H1 (cell line): ENCODE measurements around the gene AP4M1.

ENCODE experiments used
- CTCF ChIP-seq, 3 experiments: IDR thresholded peaks; 1 replicate in 2 of 3; 2 replicates in 1 of 3; pipeline versions ENCODE4 v1.5.1 to v1.6.1; 2011; ENCODE audit warnings: low read length in 3 of 3, mild to moderate bottlenecking in 3 of 3, inconsistent platforms in 2 of 3, low read depth in 1 of 3, moderate library complexity in 1 of 3; ENCODE audit not compliant: insufficient read depth in 1 of 3; ENCODE audit errors: control extremely low read depth in 1 of 3
- FOSL1 ChIP-seq: IDR thresholded peaks from 2 replicates; pipeline ENCODE4 v1.6.1; 2011; ENCODE audit warnings: mild to moderate bottlenecking, low read depth, low read length, moderate library complexity; ENCODE audit not compliant: insufficient read depth
- JUND ChIP-seq: IDR thresholded peaks from 2 replicates; pipeline ENCODE4 v1.6.1; 2011; ENCODE audit warnings: mild to moderate bottlenecking, improper control_type of control experiment, low read length
- POLR2A ChIP-seq, 2 experiments: IDR thresholded peaks; 1 replicate in 1 of 2; 2 replicates in 1 of 2; pipeline ENCODE4 v1.6.1; 2011; ENCODE audit warnings: low read depth in 2 of 2, low read length in 2 of 2, mild to moderate bottlenecking in 2 of 2; ENCODE audit errors: control extremely low read depth in 1 of 2
- POLR2AphosphoS5 ChIP-seq: IDR thresholded peaks from 2 replicates; pipeline ENCODE4 v1.6.1; 2011; ENCODE audit warnings: low read depth, low read length
- RBBP5 ChIP-seq: IDR thresholded peaks from 2 replicates; pipeline ENCODE4 v1.7.1; 2012; ENCODE audit warnings: low read depth, mild to moderate bottlenecking, inconsistent platforms, low read length, moderate library complexity, borderline replicate concordance
- SIN3A ChIP-seq, 2 experiments: IDR thresholded peaks in 1 of 2; conservative IDR thresholded peaks in 1 of 2; 2 replicates each; pipeline ENCODE4 v1.6.1; 2011 to 2012; ENCODE audit warnings: low read length in 2 of 2, improper control_type of control experiment in 1 of 2, low read depth in 1 of 2, mild to moderate bottlenecking in 1 of 2

GRCh38 chr7:100122568-100122967 lies 21.1 kb downstream of the AP4M1 start:
- TF ChIP-seq POLR2A (IDR thresholded peaks at IDR 0.05; ENCODE audit: control extremely low read depth in 1 of 2, low read depth in 2 of 2, low read length in 2 of 2) (no peak), POLR2AphosphoS5 (no peak), JUND (no peak), CTCF (IDR thresholded peaks at IDR 0.05; ENCODE audit: control extremely low read depth in 1 of 3, insufficient read depth in 1 of 3, low read depth in 1 of 3, low read length in 3 of 3) (no peak), SIN3A (conservative IDR thresholded peaks at IDR 0.05 in 1 of 2, IDR thresholded peaks at IDR 0.05 in 1 of 2; ENCODE audit: low read depth in 1 of 2, low read length in 2 of 2) (no peak), RBBP5 (no peak), FOSL1 (no peak)
